GM21825 (cell line): ENCODE data around the gene GLUD1.
A peak's percentile ranks its signal among the peaks of the same experiment; 100 is the strongest.
"Not testable (repeated sequence)": the region's sequence is repeated elsewhere in the genome, so short reads cannot be mapped to it uniquely, and the experiment has no call there.

Source experiments
- ATAC-seq: cut with Tn5 transposase; IDR thresholded peaks from one replicate; pipeline ENCODE4 v1.9.1; 2021; ENCODE audit warnings: mild to moderate bottlenecking, moderate library complexity; ENCODE audit not compliant: unreplicated experiment

The GLUD1 gene

GRCh38 chr10:87094373-87095235 is at the start of gene GLUD1, which contains the start of gene SHLD2:
Gene GLUD1 (minus strand): TSS chr10:87094843. CDS start chr10:87094769, 74 bp downstream.
Gene SHLD2 (plus strand): TSS chr10:87095206. CDS start chr10:87151355, 56,149 bp downstream.
- ATAC-seq: peak; percentile 64

GRCh38 chr10:87143109-87143418 is 48.4 kb upstream of the GLUD1 start:
- ATAC-seq: not testable (repeated sequence)

DNA sequence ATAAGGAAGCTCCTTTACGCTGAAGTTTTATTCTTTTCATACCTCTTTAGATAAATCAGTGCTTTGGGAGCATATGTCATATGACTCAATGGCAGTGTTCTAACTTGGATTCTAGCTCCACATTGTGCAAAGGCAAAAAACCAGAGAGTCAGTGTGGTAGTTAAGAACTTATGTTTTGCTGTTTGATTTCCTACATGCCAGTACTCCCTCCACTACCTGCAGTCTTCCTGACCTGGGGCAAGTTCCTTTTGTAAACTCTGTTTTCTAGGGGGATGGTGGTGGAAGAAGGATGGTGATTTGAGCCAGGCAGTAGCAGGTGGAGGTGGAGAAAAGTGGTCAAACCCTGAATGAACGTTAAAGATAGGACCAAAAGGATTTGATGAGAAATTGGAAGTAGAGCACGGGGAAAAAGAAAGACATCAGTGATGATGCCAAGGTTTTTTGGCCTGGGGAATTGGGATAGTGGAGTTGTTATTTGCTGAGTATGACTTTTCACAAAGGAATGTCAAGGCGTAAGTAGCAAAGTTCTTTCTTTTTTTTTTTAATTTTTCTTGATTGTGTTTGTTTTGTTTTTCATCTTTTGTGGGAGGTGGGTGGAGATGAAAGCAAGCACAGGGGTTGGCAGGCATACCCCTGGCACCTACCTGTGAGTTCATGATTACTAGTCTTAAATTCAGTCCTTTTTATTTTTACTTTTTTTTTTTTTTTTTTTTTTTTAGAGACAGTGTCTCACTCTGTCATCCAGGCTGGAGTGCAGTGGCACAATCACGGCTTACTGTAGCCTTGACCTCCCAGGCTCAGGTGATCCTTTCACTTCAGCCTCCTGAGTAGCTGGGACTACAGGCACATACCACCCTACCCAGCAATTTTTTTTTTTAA is 47.8 kb upstream of the GLUD1 start:
- ATAC-seq: not testable (repeated sequence)

- ATAC-seq: not testable (repeated sequence)
Measured at GRCh38 chr10:87137478-87137877, 42.8 kb upstream of the GLUD1 start.

GRCh38 chr10:87134440-87134839 is 39.8 kb upstream of the GLUD1 start:
- ATAC-seq: not testable (repeated sequence)

GRCh38 chr10:87133936-87134335 is 39.3 kb upstream of the GLUD1 start:
- not testable (repeated sequence) for ATAC-seq

GRCh38 chr10:87132176-87132575 is 37.5 kb upstream of the GLUD1 start:
- ATAC-seq: not testable (repeated sequence)

- ATAC-seq: not testable (repeated sequence)
Measured at GRCh38 chr10:87127607-87128156, 33.0 kb upstream of the GLUD1 start.

DNA sequence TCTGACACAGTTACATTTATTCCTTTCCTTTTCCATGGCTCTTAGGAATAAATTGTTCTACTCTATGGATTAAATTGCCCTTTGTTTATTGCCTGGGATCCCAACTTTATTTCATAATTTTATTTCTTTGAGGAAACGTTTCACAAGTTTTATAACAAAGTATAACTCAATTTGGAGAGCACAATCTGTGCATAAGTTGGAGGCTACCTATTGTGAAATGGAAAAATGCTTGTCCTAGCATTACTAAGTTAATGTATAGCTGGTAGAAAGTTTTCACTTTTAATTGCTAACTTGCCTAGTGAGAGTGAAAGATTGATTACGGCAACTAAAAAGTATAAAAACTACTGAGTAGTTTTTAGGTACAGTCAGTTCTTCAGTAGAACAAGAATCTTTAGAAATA is 32.4 kb upstream of the GLUD1 start:
- not testable (repeated sequence) for ATAC-seq

- ATAC-seq: not testable (repeated sequence)
Measured at GRCh38 chr10:87123351-87123750, 28.7 kb upstream of the GLUD1 start.

DNA sequence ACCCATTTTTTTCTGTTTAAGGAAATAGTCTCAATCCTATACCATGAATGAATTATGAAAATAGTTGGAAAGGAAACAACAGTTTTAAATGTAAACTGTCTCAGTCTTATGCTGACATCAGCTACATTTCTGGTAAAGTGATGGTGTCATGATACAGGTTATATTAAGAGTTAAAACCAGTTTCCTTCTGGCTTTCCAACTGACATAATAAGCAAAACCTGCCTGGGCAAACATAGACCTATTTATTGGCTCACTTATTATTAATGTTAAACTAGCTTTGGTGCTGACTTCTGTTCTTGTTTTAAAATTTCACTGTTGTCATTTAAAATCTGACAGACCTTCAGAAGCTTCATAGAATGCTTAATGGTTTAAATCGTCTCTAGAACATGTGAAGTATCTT is 24.4 kb upstream of the GLUD1 start:
- not testable (repeated sequence) for ATAC-seq

GRCh38 chr10:87118122-87118521 is 23.5 kb upstream of the GLUD1 start:
- ATAC-seq: not testable (repeated sequence)

- ATAC-seq: no peak
Measured at GRCh38 chr10:87105446-87106124, 10.9 kb upstream of the GLUD1 start.

DNA sequence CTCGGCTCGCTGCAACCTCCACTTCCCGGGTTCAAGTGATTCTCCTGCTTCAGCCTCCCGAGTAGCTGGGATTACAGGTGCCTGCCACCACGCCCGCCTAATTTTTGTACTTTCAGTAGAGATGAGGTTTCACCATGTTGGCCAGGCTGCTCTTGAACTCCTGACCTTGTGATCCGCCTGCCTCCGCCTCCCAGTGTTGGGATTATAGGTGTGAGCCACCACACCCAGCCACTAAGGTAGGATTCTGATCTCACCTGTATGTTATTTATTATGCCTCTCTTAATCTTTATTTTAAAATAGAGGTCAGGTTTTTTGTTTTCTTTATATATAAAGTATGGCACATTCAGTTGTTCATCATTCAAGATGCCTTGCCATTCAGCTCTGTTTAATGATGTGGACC is 10.1 kb upstream of the GLUD1 start:
- ATAC-seq: not testable (repeated sequence)

DNA sequence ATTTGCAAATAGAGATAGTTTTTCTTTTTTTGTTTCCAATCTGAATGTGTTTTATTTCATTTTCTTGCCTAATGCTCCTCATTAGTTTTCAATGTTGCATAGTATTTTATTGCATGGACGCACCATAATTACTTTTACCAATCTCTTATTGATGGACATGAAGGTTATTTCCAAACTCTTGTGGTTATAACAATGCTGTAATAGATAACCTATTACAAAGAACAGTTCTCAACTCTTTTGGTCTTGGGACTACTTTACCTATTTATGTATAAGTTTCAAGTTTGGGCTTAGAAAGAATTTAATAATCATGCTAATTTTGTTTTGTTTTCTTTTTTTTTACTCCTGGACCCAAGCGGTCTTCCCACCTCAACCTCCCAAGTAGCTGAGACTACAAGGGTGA is 7.4 kb upstream of the GLUD1 start:
- ATAC-seq: no peak

GRCh38 chr10:87095236-87095945 is 748 bp upstream of the GLUD1 start:
- peak; percentile 39 for ATAC-seq

DNA sequence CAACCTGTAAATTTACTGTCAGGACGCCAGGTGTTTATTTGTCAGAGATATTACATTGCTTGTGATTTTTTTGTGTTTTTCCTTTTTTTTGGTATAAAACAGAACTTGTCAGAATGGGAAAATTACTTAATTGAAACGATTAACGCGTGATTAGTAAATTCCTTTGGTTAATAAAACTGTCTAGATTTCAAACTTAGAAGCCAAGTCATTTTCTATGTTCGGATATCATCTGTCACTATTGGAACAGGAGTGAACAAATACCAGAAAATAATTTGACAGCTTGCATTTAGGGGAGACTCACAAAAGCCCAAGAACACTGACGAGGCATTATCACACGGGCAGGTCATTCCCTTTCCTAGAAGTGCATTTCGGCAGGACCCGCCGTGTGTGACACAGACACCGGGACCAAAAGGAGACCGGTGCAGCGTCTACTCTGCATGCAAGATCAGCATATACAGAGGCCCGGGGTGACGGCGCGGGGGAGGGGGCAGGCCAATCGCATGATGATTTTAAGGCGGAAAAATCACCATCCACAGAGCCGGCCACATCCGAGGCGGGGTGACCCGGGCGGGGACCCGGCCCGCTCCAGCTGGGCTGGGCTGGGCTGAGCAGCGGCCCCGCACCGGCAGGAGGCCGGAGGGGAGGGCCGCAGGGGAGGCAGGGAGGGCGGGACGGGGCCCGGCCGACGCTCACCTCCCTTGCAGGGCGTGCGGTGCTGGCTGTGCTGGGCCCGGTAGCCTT is 841 bp downstream of the GLUD1 start:
- peak; percentile 25 for ATAC-seq

DNA sequence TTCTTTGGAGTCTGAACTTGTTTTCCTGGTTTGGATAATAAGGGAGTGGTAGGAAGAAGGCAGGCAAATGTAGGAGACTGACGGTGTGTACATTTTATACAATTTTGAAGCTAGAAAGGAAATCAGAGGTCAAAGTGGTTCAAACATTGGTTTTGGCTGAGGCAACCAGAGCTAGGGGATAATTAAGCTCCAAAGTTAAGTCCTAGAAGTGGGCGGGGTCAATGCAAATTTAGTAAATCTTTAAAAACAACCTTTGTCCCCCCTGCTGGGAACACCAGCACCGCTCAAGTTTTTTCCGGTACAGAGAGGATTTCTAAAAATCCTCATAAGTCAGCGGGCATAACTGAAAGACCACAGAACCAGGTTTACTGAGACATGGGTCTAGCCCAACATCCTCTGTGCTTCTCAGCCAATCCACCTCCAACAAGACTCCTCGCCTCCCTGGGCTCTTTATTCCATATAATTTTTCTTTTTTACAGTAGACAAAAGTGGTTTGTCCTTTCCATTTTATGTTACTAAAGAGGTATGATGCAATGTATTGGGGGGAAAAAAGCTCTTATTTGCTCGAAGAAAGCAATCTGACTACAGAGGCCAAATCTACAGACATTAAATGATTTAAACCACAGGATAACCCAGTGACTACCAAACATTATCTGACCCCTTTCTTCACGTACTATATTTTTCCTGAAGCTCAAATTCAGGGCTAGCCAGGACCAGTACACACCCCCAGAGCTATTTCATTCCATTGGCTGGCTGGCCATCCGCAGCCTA is 1.6 kb downstream of the GLUD1 start:
- no peak for ATAC-seq
